ENCODE measurements around the gene PIK3CB. TPM values are rescaled to one million over a fixed set of nuclear protein-coding genes. Genes with fewer than 3 reads are reported as not detected.

The PIK3CB gene
- total RNA-seq, 1 donor from 2014 or later, result 16.1 TPM

DNA sequence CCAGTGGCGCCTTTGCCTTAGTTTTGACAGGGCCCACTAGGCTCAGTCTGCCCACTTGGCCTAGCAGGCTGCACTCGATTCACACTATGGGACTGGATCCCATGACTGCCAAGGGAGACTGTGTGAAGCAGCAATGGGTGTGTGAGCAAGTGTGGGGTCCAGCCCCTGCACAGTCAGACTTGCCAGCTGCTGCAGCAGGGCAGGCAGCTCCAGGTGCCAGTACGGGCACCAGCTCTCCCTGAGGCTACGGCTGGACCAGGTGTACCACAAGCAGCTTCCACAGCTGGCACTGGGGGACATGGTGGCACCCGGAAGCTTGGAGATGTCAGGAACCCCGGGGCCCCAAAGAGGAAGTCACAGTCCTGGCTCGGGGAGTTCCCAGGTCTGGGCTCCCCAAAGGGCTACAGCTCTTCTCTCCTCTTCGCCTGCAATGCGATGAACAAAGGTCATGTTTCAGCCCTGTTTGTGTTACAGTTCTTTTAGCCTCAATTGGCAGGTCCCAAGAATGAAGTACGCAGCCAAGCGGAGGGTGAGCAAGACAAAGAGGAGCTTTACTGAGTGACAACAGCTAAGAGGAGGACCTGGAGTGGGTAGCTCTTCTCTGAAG, 67.1 kb downstream of the PIK3CB start:
- DNase-seq (ENCODE audit: low read depth, low spot score), result no peak

DNA sequence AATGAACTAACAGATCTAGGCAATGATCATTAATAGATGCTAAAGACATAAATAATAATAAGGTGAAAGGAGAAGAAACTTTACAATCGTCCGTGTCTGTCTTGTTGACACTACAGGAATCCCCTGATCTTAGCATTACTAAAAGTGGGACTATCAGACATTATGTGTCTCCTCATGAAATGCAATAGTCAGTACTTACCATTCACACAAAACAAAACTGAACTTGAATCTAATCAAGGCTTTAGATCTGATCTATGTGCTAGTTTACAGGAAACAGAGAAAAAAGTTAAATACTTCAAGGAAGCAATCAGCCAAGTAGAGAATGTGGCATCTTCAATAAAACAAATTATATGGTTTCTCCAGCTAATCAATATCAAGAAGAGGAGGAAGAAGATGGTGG, 73.7 kb downstream of the PIK3CB start:
- no peak for DNase-seq (ENCODE audit: low read depth, low spot score)

DNA sequence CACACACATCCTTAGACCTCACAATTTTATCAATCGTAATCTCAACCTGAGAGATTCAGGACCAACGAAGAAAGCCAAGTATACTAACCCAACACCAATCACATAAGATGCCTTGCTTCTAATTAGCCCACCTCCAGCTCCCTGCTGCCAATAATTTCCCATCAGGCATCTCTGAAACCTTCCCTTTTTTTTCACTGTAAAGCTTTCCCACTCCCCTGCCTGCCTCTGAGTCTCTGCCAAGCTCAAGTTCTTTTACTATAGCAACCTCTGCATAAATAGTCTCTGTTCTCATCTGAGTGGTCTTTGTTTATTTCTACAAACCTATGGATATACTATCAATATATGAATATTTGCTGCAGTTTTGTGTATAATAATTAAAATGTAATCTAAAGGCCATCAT, 86.5 kb downstream of the PIK3CB start:
- no peak for DNase-seq (ENCODE audit: low read depth, low spot score)

DNA sequence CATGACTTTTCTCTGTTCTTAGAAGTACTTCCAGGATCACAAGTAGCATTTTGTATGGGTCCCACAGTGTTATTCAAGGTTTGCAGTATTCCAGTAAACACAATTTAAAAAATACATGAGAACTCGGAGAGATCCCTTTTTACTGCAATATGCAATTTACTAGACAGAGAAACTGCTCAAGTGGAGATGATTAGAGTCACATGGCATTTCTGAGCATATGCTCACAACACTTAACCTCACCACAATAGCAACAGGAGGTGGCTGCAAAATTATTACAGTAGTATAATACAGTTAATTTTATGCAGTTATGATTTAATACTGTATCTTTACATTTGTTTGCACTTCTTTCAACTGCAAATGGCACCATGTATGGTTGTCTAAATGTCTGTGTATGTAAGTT, 87.5 kb downstream of the PIK3CB start:
- DNase-seq (ENCODE audit: low read depth, low spot score), result no peak

DNA sequence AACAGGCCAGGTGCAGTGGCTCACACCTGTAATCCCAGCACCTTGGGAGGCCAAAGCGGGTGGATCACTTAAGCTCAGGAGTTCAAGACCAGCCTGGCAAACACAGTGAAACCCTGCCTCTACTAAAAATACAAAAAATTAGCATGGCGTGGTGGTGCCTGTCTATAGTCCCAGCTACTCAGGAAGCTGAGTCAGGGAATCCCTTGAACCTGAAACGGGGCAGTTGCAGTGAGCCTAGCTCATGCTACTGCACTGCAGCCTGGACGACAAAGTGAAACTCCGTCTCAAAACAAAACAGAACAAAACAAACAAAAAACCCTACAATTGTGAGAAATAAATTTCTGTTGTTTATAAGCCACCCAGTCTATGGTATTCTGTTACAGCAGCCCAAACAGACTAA, 94.7 kb downstream of the PIK3CB start:
- no peak for DNase-seq (ENCODE audit: low read depth, low spot score)

DNA sequence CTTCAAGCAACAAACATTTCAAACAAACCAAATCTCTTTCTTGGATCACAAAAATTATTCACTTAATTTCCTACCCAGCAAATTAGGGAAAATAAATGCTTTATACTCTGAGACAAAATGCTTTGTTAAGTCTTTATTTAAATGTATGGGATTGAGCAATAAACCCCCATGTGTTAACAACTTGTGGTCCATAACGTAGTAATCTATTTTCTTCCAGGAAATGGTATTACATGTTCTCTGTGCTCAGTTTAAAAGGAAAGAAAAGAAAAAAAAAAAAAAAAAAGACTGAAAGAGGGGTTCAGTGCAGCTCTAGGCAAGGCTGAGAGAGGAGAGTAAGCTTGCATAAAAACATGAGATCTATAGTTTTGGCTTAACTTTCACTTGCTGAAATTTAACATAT, 102.3 kb downstream of the PIK3CB start:
- no peak for DNase-seq (ENCODE audit: low read depth, low spot score)

DNA sequence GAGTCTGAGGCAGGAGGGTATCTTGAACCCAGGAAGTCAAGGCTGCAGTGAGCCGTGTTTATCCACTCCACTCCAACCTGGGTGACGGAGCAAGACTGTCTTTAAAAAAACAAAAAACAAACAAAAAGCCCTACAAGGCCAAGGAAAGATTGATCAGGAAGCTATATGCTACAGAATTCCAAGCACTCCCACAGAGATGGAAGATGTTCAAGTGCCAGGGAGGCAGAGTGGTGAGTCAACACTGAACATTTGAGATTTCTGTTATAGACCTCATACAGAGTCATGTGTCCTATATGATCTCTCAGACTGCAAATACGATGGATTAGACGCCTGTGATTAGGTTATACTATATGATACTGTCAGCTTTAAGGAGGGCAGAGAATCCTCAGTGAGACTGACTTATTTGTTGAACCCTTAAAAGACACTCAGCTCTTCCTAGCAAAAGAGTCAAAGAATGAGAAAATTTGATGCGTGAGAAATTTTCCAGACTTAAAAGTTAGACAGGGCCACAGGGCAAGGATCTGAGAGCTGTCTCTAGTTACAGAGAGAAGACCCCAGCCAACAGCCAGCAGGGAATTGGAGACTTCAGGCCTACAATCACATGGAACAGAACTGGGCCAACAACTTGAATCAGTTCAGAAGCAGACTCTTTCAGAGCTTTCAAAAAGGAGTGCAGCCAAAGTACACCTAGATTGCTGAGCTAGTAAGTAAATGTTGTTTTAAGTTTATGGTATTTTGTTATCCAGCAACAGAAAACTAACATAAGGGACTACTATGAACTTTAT, 107.6 kb downstream of the PIK3CB start:
- no peak for DNase-seq (ENCODE audit: low read depth, low spot score)

DNA sequence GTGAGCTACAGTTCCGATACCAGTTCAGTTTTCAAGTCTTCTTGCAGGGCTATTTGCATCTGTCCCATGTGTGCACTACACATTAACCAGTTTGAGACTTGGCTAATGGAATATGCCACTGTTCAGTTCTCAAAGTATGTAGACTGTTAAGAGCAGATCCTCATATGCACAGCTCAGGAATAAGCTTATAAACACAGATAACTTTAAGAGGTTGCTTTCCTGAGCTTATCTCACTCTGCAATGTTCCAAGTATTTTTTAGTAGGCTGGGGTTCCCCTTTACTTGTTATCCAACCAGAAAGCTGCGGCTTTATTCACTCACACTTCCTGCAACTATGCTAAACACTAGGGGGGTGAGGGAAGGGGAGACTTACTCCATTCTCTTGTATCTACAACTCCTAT, 108.7 kb downstream of the PIK3CB start:
- peak; percentile 24 for DNase-seq (ENCODE audit: low read depth, low spot score)

DNA sequence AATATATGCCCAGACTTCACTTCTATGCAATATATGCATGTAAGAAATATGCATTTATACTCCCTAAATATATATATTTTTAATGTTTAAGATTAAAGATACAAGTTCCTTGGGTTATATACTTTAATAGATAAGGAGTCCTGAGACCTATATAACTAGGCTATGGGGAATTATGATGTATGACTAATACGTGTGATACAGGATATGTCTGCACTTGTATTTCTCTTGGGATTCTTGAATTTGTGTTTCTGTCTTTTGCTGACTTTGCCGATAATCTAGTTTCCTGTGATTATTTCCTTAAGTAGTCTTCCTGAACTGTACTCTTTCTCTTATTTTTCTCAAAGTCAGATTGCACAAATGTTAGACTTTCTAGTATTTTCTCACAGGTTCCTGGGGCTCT, 109.6 kb downstream of the PIK3CB start:
- no peak for DNase-seq (ENCODE audit: low read depth, low spot score)

DNA sequence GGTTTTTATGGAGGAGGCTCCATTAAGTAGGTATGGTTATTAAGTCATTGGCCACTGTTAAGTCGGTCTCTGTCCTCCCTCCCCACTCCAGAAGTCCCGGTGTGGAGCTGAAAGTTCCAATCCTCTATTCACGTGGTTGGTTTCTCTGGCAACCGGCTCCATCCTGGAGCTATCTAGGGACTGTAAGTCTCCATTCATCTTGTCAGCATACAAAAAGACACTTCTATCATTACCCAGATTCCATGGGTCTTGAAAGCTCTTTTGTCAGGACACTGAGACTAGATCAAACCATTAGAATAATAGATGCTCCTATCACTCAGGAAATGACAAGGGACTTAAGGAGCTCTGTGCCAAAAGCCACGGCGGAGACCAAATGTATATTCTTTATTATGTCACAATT, 110.3 kb downstream of the PIK3CB start:
- DNase-seq (ENCODE audit: low read depth, low spot score), result no peak

DNA sequence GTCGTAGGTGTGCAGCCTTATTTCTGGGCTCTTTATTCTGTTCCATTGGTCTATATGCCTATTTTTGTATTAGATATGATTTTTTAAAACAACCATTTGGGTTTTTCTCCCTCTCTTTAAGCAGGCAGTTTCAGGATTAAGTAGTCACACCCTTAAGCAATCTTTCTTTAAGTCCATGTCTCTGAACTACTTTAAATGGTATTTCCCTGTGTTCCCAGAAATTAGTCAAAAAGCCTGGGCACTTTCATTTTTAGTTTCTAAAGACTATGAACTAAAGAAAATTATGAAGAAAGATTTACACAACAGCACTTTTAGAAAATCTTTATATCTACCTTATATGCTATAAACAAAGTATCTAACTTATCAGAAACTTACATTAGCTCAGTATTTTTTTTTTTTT, 115.9 kb downstream of the PIK3CB start:
- DNase-seq (ENCODE audit: low read depth, low spot score), result no peak

DNA sequence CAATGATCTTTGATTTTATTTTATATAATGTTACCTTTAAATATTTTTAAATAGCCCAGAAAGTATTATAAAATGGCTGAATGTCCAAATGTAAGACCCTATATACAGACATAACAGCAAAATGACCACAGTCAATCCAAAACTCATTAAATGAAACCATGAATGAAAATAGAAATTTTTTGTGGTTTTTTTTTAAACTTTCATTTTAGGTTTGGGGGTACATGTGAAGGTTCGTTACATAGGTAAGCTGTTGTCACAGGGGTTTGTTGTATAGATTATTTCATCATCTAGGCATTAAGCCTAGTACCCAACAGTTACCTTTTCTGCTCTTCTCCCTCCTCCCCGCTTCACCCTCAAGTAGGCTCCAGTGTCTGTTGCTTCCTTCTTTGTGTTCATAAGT, 117.4 kb downstream of the PIK3CB start:
- no peak for DNase-seq (ENCODE audit: low read depth, low spot score)

DNA sequence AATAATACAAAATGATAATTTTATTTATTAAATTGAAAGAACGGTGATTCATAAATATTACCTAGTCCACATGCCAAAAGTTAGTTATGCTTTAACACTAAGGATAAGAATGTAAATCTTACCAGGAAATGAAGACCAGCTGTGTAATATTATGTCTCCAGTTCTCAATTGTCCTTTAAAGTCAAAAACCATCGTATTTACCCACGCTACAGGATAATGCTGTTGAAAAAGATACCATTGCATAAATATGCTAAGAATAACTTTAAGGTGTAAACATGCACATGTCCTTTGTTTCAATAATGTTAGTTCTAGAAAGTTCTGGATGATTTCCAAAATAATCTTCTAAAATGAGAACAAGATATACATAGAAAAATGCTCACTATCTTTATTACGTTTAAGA, 122.6 kb downstream of the PIK3CB start:
- DNase-seq (ENCODE audit: low read depth, low spot score), result no peak

DNA sequence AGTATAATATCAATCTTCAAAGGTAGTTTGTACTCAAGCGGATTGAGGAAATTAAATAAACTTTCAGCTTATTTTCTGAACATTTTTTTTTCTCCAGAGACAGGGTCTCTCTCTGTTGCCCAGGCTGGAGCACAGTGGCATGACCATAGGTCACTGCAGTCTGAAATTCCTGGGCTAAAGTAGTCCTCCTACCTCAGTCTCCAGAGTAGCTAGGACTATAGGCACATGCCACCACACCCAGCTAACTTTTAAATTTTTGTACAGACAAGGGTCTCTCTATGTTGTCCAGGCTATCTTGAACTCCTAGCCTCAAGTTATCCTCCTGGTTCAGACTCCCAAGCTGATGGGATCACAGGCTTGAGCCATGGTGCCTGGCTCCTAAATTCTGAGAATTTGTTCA, 129.1 kb downstream of the PIK3CB start:
- no peak for DNase-seq (ENCODE audit: low read depth, low spot score)

DNA sequence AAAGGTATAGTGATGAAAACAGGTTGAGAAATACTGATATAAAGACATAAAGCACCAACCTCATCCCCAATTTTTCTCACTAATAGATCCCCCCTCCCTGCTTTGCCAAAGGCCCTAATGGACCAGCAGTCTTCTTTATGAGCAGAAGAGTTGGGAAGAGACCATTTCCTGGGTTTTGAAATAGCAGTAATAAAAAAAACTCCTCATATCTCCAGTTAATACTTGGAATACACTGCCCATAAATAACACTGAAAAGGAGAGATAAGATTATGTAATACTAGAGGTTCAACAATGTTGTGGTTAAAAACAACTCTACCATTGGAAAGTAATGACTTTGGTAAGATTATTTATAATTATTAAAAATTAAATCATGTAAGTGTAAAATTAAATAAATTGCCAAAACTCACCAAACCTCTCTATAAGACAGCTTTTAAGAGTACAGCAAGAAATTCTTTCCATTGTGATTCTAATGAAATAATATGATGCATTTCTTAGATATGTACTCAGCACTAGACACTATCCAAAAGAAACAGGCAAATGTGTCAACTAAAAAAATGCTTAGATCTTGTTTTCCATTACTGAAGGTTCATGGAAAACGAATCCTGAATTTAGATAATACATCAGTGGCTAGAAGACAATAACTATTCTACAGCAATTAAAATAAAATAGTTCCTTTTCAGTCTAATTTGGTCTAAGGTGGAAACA, 137.9 kb downstream of the PIK3CB start:
- DNase-seq (ENCODE audit: low read depth, low spot score), result no peak

DNA sequence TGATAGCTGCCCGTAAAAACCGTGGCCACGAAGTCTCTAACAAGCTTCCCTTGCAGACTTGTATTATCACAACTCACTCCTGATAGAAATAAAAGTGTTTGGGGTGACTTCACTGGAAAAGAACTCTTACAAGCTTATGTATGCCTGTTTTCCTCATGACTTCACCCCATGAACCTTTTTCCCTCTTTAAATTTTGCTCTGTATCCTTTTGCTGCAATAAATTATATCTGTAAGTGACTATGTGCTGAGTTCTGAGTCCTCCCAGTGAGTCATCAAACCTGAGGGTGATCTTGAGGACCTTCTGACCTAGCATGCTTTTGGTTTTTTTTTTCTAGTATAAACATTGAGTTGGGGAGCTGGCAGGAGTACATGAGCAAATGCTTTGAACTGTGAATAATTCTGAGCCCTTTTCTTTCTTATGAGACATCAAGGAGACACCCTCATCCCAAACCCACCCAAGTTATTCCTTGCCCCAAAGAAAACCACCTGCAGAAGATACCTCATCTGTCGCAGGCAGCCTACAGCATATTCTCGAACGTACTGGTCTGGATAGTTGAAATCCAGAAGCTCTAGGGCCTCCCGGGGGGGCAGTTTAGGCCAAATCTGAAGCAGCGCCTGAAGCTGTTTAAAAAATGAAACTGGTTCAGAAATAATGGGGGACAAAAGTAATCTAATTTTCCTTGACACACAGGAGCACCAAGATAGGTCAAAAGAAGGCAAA, 140.3 kb downstream of the PIK3CB start:
- no peak for DNase-seq (ENCODE audit: low read depth, low spot score)

DNA sequence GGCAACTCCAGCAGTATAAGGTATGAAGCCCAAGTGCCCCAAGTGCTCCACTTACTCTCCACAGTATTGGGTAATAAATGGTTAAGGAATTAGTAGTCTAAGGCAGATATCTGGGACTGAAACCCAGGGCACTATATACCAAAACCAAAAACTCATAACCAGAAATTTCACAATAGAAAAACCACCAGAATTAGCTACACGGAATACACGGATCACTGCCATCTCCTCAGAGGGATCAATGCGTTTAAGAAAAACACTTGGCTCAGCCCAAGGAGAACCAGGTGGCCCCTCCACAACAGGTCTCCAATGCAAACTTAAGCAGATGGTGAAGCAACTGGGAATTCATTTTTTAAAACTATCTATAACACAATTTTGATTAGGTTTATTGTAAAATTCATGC, 142.6 kb downstream of the PIK3CB start:
- DNase-seq (ENCODE audit: low read depth, low spot score), result no peak

DNA sequence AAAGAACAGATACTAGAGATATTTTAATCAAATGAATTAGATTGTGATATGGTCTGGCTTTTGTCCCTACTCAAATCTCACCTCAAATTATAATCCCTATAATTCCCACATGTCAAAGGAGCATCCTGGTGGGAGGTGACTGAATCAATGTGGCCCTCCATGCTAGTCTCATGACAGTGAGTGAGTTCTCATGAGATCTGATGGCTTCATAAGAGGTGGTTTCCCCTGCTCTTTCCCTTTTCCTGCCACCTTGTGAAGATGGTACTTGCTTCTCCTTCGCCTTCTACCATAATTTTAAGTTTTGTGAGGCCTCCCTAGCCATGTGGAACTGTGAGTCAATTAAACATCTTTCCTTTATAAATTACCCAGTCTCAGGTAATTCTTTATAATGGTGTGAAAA, 143.4 kb downstream of the PIK3CB start:
- DNase-seq (ENCODE audit: low read depth, low spot score), result no peak

DNA sequence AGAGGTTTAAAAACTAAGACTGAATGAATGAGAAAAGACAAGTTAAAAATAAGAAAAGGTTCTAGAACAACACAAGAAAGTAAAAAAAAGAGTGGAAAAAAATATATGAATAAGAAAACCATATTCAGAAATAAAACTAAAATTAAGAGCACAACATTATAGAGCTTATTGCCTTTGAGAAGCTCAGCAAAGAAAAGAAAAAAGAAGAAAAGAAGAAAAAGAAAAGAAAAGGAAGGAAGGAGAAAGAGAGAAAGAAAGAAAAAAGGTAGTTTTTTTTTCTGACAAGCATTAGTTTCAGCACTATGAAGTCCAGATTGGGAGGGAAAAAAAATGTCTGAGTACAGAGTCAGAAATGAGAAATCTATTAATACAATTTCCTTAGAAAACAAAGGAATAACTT, 144.7 kb downstream of the PIK3CB start:
- no peak for DNase-seq (ENCODE audit: low read depth, low spot score)

DNA sequence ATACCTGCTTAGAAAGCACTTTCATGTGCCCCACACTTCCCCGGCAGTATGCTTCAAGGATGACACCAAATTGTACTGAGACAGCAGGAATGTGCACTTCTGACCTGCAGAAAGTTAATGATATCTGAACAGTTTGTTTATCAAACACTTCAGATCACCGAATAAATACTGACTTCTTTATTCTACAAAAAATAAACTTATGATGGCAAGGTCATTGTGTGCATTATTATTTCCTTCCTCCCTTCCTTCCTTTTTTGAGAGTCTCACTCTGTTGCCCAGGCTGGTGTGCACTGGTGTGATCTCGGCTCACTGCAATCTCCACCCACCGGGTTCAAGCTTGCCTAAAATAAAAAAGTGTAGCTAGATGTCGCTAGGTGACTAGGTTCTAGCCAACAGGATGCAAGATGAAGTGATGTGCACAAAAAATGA, 145.8 kb downstream of the PIK3CB start:
- DNase-seq (ENCODE audit: low read depth, low spot score), result no peak

DNA sequence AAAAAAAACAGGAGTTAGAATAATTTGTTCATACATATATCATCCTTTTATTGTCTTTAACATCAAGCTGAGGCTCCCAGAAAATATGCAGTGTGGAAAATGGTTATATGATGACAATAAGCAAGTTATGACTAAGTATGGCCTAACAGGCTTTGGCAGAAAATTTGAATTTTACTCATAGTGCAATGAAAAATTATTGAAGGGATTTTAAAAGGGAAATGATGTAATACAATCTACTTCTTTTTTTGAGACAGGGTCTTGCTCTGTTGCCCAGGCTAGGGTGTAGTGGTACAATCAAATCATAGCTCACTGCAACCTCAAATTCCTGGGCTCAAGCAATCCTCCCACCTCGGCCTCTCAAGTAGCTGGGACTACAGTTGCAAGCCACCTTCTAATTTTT, 147.5 kb downstream of the PIK3CB start:
- DNase-seq (ENCODE audit: low read depth, low spot score), result no peak

DNA sequence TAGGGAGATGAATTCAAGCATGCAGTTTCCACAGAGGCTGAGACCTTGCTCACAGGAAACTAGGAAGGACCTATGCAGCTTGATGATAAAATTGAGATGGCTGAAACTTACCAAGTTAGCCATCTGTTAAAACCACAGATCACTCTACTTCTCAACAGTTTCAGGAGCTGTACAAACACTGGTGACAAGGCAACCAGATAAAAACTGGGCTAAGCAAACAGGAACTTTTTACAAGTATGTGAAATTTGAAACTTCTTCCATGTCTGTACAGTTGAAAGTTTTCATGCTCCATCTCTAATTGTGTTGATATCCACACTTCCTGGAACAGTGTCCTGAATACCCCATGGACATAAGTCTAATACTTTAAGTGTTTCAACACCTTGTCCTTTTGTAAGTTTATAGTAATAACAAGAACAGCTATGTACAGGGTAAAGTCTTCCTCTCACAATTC, 147.9 kb downstream of the PIK3CB start:
- DNase-seq (ENCODE audit: low read depth, low spot score), result no peak

Data from pulmonary artery endothelial cell (primary cell).